ENCODE measurements around the gene RPE. TPM values are rescaled to one million over a fixed set of nuclear protein-coding genes. Genes with fewer than 3 reads are reported as not detected.

The RPE gene
- total RNA-seq, 1 experiment from 2014 or later = 120 TPM

Other genes starting within 250 kb of the RPE start
- gene UNC80, start 230.8 kb upstream of the RPE start, total RNA-seq (2014; rRNA removed; shearing (Covaris generic)) = under 0.01 TPM in 1 of 2 replicates, not detected in the other
- gene KANSL1L, start 168.8 kb downstream of the RPE start, total RNA-seq (2014; rRNA removed; shearing (Covaris generic)) = 19.2 and 25.3 TPM in 2 replicates
- gene ACADL, start 222.8 kb downstream of the RPE start, total RNA-seq (2014; rRNA removed; shearing (Covaris generic)) = not detected in 2 replicates